ENCODE data around the gene RECK.
"Not testable (repeated sequence)": the region's sequence is repeated elsewhere in the genome, so short reads cannot be mapped to it uniquely, and the experiment has no call there.

Gene RECK

DNA sequence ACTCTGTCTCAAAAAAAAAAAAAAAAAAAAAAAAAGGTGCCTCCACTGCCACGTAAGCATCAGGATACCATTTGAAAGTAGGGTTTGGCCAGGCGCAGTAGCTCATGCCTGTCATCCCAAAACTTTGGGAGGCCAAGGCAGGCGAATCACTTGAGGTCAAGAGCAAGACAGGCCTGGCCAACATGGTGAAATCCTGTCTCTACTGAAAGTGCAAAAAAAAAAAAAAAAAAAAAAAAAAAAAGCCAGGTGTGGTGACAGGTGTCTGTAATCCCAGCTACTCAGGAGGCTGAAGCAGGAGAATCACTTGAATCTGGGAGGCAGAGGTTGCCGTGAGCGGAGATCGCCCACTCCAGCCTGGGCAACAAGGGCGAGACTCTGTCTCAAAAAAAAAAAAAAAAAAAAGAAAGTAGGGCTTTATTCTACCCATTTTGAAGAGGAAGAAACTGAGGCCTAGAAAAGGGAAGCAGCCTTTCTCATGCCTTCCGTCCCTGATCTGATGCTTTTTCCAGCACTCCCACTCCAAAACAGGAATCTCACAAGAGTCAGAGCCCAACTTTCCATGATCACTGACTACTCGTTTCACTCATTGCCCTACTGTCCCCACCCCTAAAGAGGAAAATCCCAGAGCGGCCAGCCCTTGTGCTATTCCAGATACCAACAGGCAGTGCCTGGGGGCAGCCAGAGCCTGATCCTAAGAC lies 116.2 kb downstream of the RECK start:
- H3K27me3 Mint-ChIP-seq: no peaks in the 10 kb centered on the region
- no peaks in the 10 kb centered on the region for H3K9me3 Mint-ChIP-seq
- peaks cover 47% of the 10 kb centered on the region for H3K4me1 Mint-ChIP-seq
- H3K4me3 Mint-ChIP-seq: peak overlapping the region; percentile 59
- DNase-seq (ENCODE audit: low spot score in 2 of 2) (no peak), ATAC-seq (replicated peaks; ENCODE audit: extremely low read depth, poor library complexity, severe bottlenecking) (no peak)
- peaks cover 25% of the 10 kb centered on the region for H3K36me3 Mint-ChIP-seq (ENCODE audit: insufficient read depth)
- peak overlapping the region; percentile 98 for H3K27ac Mint-ChIP-seq (ENCODE audit: low read depth)

DNA sequence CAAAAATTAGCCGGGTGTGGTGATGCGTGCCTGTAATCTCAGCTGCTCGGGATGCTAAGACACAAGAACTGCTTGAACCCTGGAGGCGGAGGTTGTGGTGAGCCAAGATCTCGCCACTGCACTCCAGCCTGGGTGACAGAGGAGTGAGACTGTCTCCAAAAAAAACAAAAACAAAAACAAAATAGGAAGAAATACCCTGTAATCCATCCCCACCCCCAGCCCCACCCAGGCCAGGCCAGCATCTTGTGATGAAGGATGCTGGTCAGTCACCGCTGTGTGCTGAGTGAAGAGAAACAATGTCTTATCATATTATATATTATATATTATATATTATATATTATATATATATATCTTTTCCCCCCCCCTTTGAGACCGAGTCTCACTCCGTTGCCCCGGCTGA lies 117.0 kb downstream of the RECK start:
- Mint-ChIP-seq H3K27me3 (no peaks in the 10 kb centered on the region), H3K4me3 (peak overlapping the region; percentile 59), H3K4me1 (peaks cover 41% of the 10 kb centered on the region), H3K36me3 (ENCODE audit: insufficient read depth) (peaks cover 25% of the 10 kb centered on the region), H3K9me3 (no peaks in the 10 kb centered on the region), H3K27ac (ENCODE audit: low read depth) (peak overlapping the region; percentile 67)
- no peak for ATAC-seq (replicated peaks; ENCODE audit: extremely low read depth, poor library complexity, severe bottlenecking)
- DNase-seq (ENCODE audit: low spot score in 2 of 2): no peak

DNA sequence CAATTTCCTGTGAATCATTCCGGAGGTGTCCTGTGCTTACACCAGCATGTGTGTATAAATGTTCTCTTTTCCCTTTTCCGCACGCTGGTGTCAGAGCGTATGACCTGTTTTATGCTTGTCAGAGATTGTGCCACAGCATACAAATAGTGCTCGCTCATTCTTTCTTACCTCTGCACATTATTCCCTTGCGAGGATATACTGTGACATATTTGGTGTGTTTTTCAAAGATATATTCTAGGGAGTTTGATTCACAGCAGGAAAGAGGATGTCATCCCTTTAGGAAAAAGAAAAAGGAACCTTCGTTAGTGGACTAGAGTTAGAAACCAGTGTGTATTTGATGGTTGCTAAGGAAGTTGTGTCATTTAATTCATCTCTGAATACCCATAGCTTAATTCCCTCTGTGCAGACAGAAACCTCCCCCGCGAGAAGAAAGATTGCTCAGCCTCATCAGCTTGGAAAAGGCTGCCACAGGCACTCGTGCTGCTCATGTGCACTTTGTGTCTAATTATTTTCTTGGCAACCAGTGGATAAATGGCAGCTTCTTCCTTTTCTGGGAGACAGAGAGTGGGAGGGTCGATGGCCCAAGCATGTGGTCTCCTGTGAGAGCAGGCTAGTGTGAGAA lies 117.7 kb downstream of the RECK start:
- H3K9me3 Mint-ChIP-seq: no peaks in the 10 kb centered on the region
- peak overlapping the region; percentile 8 for H3K4me3 Mint-ChIP-seq
- H3K36me3 Mint-ChIP-seq (ENCODE audit: insufficient read depth): peaks cover 30% of the 10 kb centered on the region
- H3K4me1 Mint-ChIP-seq: peaks cover 42% of the 10 kb centered on the region
- ATAC-seq (replicated peaks; ENCODE audit: extremely low read depth, poor library complexity, severe bottlenecking) (no peak), DNase-seq (ENCODE audit: low spot score in 2 of 2) (no peak)
- H3K27ac Mint-ChIP-seq (ENCODE audit: low read depth): peak overlapping the region; percentile 67
- H3K27me3 Mint-ChIP-seq: no peaks in the 10 kb centered on the region

DNA sequence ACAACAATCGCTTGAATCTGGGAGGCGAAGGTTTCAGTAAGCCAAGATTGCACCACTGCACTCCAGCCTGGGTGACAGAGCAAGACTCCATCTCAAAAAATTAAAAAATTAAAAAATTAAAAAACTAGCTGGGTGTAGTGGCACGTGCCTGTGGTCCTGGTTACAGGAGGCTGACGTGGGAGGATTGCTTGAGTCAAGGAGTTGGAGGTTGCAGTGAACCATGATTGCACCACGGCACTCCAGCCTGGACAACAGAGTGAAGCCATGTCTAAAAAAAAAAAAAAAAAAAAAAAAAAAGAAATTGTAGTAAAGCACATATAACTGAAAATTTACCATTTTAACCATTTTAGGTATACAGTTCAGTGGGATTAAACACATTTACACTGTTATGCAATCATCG lies 119.4 kb downstream of the RECK start:
- ATAC-seq (replicated peaks; ENCODE audit: extremely low read depth, poor library complexity, severe bottlenecking) (no peak), DNase-seq (ENCODE audit: low spot score in 2 of 2) (no peak)
- H3K9me3 Mint-ChIP-seq: no peaks in the 10 kb centered on the region
- H3K4me3 Mint-ChIP-seq: no peak overlapping the region
- no peaks in the 10 kb centered on the region for H3K27me3 Mint-ChIP-seq
- peaks cover 31% of the 10 kb centered on the region for H3K36me3 Mint-ChIP-seq (ENCODE audit: insufficient read depth)
- peak overlapping the region; percentile 35 for H3K27ac Mint-ChIP-seq (ENCODE audit: low read depth)
- H3K4me1 Mint-ChIP-seq: peaks cover 35% of the 10 kb centered on the region

DNA sequence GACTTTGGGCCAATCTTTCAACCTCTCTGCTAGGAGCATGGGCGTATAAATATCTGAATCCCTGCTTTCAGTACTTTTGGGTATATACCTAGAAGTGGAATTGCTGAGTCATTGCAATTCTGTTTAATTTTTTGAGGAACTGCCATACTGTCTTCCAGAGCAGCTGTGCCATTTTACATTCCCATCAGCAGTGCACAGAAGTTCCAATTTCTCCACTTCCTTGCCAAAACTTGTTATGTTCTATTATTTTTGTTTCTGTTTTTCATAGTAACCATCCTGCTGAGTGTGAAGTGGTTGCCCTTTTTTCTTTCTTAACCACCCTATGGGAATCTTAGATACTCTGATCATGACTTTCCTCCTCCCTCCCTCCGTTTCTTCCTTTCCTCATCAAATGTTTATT lies 121.4 kb downstream of the RECK start:
- no peak overlapping the region for H3K27ac Mint-ChIP-seq (ENCODE audit: low read depth)
- H3K4me3 Mint-ChIP-seq: no peak overlapping the region
- no peak for ATAC-seq (replicated peaks; ENCODE audit: extremely low read depth, poor library complexity, severe bottlenecking)
- H3K4me1 Mint-ChIP-seq: peaks cover 26% of the 10 kb centered on the region
- H3K27me3 Mint-ChIP-seq: no peaks in the 10 kb centered on the region
- no peaks in the 10 kb centered on the region for H3K9me3 Mint-ChIP-seq
- DNase-seq (ENCODE audit: low spot score in 2 of 2): no peak
- peaks cover 25% of the 10 kb centered on the region for H3K36me3 Mint-ChIP-seq (ENCODE audit: insufficient read depth)

DNA sequence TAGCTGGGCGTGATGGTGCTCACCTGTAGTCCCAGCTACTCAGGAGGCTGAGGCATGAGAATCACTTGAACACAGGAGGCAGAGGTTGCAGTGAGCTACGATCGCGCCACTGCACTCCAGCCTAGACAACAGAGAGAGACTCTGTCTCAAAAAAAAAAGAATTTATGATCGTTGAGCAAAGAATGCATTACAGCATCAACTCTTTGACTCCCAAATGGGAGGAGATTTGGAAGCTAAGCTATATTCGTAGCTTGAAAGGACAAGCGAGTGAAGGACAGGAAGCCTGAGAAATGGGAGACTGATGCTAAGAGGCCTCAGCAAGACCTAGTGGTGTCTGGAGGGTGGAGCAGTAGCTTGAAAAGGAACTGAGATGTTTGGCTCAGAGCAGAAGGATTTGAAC lies 122.2 kb downstream of the RECK start:
- Mint-ChIP-seq H3K9me3 (no peaks in the 10 kb centered on the region), H3K4me1 (peaks cover 21% of the 10 kb centered on the region), H3K4me3 (no peak overlapping the region), H3K27ac (ENCODE audit: low read depth) (no peak overlapping the region), H3K36me3 (ENCODE audit: insufficient read depth) (peaks cover 21% of the 10 kb centered on the region), H3K27me3 (no peaks in the 10 kb centered on the region)
- ATAC-seq (replicated peaks; ENCODE audit: extremely low read depth, poor library complexity, severe bottlenecking) (no peak), DNase-seq (ENCODE audit: low spot score in 2 of 2) (no peak)

DNA sequence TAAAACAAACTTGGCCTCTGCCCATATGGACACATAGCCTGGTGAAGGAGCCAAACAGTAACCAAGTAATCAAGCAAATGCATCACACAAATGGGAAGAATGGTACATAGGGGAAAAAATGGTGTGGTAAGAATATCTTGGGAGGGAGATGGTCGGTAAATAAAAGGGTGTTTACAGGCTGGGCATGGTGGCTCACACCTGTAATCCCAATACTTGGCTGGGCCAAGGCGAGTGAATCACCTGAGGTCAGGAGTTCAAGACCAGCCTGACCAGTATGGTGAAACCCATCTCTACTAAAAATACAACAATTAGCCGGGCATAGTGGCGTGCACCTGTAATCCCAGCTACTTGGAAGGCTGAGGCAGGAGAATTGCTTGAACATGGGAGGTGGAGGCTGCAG lies 122.8 kb downstream of the RECK start:
- H3K27ac Mint-ChIP-seq (ENCODE audit: low read depth); H3K4me3 Mint-ChIP-seq; DNase-seq (ENCODE audit: low spot score in 2 of 2); H3K9me3 Mint-ChIP-seq; ATAC-seq (replicated peaks; ENCODE audit: extremely low read depth, poor library complexity, severe bottlenecking); H3K27me3 Mint-ChIP-seq: not testable (repeated sequence)
- Mint-ChIP-seq H3K4me1 (peaks cover 15% of the 10 kb centered on the region), H3K36me3 (ENCODE audit: insufficient read depth) (peaks cover 20% of the 10 kb centered on the region)

DNA sequence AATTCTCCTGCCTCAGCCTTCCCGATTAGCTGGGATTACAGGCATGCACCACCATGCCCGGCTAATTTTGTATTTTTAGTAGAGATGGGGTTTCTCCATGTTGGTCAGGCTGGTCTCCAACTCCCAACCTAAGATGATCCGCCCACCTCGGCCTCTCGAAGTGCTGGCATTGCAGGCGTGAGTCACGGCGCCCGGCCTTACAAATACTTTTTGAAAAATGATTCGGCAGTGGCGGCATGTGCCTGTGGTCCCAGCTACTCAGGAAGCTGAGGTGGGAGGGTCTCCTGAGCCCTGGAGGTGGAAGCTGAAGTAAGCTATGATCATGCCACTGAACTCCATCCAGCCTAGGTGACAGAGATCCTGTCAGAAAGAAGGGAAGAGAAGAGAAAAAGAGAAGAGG lies 123.4 kb downstream of the RECK start:
- not testable (repeated sequence) for H3K4me3 Mint-ChIP-seq; DNase-seq (ENCODE audit: low spot score in 2 of 2); H3K27ac Mint-ChIP-seq (ENCODE audit: low read depth); H3K27me3 Mint-ChIP-seq; ATAC-seq (replicated peaks; ENCODE audit: extremely low read depth, poor library complexity, severe bottlenecking); H3K9me3 Mint-ChIP-seq
- Mint-ChIP-seq H3K36me3 (ENCODE audit: insufficient read depth) (peaks cover 16% of the 10 kb centered on the region), H3K4me1 (peaks cover 14% of the 10 kb centered on the region)

DNA sequence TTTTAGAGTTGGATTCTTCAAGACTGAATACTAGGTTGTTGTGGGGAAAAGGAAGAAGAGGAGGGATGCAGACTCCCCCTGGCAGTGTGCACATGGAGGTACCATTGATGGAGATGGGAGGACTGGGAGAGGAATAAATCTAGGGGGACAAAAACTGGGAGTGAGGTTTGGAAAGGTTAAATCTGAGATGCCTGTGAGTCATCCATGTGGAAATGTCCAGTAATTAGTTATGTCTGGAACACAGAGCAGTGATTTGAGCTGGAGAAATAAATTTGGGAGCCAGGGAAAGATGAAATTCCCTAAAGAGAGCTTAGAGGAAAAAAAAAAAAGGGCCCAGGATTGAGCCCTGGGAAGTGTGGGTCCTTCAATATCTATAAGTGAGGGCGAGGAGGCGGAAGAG lies 124.5 kb downstream of the RECK start:
- no peak for DNase-seq (ENCODE audit: low spot score in 2 of 2)
- peaks cover 16% of the 10 kb centered on the region for H3K36me3 Mint-ChIP-seq (ENCODE audit: insufficient read depth)
- no peaks in the 10 kb centered on the region for H3K27me3 Mint-ChIP-seq
- ATAC-seq (replicated peaks; ENCODE audit: extremely low read depth, poor library complexity, severe bottlenecking): no peak
- no peak overlapping the region for H3K4me3 Mint-ChIP-seq
- H3K4me1 Mint-ChIP-seq: peaks cover 19% of the 10 kb centered on the region
- H3K27ac Mint-ChIP-seq (ENCODE audit: low read depth): peak overlapping the region; percentile 77
- no peaks in the 10 kb centered on the region for H3K9me3 Mint-ChIP-seq

DNA sequence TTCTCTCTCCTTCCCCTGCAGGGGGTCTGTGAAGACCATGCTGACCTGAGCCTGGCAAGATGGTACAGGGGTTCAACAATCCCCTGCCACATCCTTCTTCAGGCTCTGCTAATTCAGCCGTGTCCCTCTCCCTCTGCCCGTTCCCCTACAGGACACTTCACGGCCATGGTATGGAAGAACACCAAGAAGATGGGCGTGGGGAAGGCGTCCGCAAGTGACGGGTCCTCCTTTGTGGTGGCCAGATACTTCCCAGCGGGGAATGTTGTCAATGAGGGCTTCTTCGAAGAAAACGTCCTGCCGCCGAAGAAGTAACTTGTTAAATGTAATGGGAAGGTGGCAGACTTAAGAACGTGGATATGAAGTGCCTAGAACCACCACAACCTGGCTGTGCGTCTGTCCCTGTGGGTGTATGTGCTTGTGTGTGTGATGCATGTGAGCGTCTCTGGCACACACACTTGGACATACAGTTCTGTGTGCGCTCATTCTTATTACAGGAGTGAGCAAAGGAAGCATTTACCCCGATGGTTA lies 125.6 kb downstream of the RECK start:
- no peak for ATAC-seq (replicated peaks; ENCODE audit: extremely low read depth, poor library complexity, severe bottlenecking)
- Mint-ChIP-seq H3K9me3 (no peaks in the 10 kb centered on the region), H3K4me1 (peaks cover 25% of the 10 kb centered on the region), H3K27me3 (no peaks in the 10 kb centered on the region), H3K36me3 (ENCODE audit: insufficient read depth) (peaks cover 15% of the 10 kb centered on the region), H3K4me3 (no peak overlapping the region), H3K27ac (ENCODE audit: low read depth) (no peak overlapping the region)
- DNase-seq (ENCODE audit: low spot score in 2 of 2): no peak

DNA sequence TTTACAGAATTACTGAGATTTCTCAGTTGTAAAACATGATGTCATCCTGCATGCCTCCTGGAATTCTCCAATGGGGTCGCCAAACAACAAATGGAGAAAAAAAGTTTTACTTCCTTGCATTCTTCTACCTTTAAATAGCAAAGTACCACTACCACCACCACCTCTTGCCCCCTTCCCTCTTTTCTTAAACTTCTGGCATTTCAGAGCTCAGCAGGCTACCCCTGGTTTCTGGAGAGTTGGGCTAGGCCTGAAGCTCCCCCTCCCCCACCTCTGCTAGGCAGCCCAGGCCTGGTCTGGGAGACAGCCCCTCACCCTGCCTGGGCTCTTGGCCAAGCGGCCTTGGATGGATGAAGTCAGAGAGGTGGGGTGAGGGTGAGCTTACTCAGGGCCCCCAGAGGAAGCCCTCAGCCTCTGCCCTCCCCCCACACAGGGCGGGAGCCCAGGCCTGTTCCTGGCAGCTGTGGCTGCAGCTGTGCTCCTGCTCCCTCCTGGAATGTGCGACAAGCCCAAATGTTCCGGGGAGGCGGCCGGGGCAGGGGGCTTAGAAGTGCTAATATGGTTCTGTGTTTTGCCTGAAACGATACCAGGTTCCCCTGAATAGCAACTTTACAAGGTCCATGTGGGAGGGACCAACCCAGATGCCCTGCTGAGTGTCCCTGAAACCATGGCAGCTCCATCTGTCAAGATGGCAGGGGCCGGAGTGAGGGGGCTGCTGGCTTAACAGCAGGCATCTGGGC lies 126.5 kb downstream of the RECK start:
- Mint-ChIP-seq H3K27ac (ENCODE audit: low read depth) (no peak overlapping the region), H3K4me3 (no peak overlapping the region), H3K9me3 (no peaks in the 10 kb centered on the region), H3K27me3 (no peaks in the 10 kb centered on the region), H3K4me1 (peaks cover 25% of the 10 kb centered on the region), H3K36me3 (ENCODE audit: insufficient read depth) (peaks cover 13% of the 10 kb centered on the region)
- DNase-seq (ENCODE audit: low spot score in 2 of 2) (no peak), ATAC-seq (replicated peaks; ENCODE audit: extremely low read depth, poor library complexity, severe bottlenecking) (no peak)

DNA sequence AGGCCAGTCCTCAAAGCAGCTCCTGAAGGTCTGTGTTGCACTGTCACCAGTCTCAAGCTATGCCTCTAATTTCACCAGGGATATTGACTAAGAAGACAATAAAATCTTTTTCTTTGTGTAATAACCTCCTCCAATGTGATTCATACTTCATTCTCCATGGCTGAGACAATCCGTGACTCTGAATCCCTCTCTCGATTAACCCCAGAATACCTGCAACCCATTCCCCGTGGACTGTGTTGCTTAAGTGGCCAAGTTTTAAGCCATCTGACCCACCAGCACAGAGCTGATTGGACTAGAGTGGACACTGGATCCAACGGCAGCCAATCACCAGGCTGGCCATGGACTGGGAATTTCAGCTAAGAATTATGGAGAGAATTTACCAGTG lies 127.1 kb downstream of the RECK start:
- Mint-ChIP-seq H3K27ac (ENCODE audit: low read depth) (no peak overlapping the region), H3K4me3 (no peak overlapping the region), H3K27me3 (no peaks in the 10 kb centered on the region), H3K4me1 (peaks cover 25% of the 10 kb centered on the region), H3K36me3 (ENCODE audit: insufficient read depth) (peaks cover 12% of the 10 kb centered on the region), H3K9me3 (no peaks in the 10 kb centered on the region)
- DNase-seq (ENCODE audit: low spot score in 2 of 2): no peak
- no peak for ATAC-seq (replicated peaks; ENCODE audit: extremely low read depth, poor library complexity, severe bottlenecking)

DNA sequence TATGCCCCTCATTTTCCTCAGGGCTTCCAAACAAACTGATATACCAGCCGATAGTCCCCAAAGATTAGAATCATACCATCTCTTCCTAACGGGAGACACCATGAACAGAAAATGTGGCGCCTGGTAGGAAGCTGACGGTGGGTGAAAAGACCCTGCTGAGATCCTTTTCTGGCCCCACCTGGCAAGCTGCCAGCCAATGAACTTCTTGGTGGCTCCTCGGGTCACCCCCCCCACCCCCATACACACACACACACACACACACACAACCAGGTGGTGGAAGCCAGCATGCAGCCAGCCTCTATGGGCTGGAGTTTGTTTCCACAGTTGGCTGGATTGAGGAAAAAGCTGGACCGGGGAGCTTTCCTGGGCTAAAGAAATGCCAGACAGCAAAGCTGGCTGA lies 127.7 kb downstream of the RECK start:
- no peak for ATAC-seq (replicated peaks; ENCODE audit: extremely low read depth, poor library complexity, severe bottlenecking)
- H3K36me3 Mint-ChIP-seq (ENCODE audit: insufficient read depth): peaks cover 9% of the 10 kb centered on the region
- no peak for DNase-seq (ENCODE audit: low spot score in 2 of 2)
- H3K27ac Mint-ChIP-seq (ENCODE audit: low read depth): no peak overlapping the region
- peak overlapping the region; percentile 73 for H3K4me3 Mint-ChIP-seq
- no peaks in the 10 kb centered on the region for H3K9me3 Mint-ChIP-seq
- no peaks in the 10 kb centered on the region for H3K27me3 Mint-ChIP-seq
- H3K4me1 Mint-ChIP-seq: peaks cover 22% of the 10 kb centered on the region

Measured in central memory CD8-positive, alpha-beta T cell (primary cell).